SK-N-SH treated with all-trans-retinoic acid at 6 μM for 48 hours (cell line): ENCODE measurements around the gene CADM1.

Source experiments
- ATAC-seq: fragments of 200-7000 bp; cut with Tn5 transposase; 3 replicates; pipeline ENCODE4 v1.9.1; 2020; ENCODE audit warnings: mild to moderate bottlenecking, moderate library complexity
- ARNTL ChIP-seq: fragments of 450-650 bp; formaldehyde crosslinking; IDR thresholded peaks from 2 replicates; pipeline ENCODE4 v1.5.0; 2020; ENCODE audit warnings: low read depth, mild to moderate bottlenecking, moderate library complexity, borderline replicate concordance
- BACH2 ChIP-seq: fragments of 250-450 bp; sonication (Bioruptor Pico); IDR thresholded peaks from 2 replicates; pipeline ENCODE4 v1.9.0; 2021; ENCODE audit warnings: mild to moderate bottlenecking, borderline replicate concordance
- CSDC2 ChIP-seq: fragments of 250-450 bp; sonication (Bioruptor Pico); IDR thresholded peaks from 2 replicates; pipeline ENCODE4 v1.5.0; 2020; ENCODE audit warnings: mild to moderate bottlenecking, moderate library complexity
- ESRRG ChIP-seq: fragments of 250-450 bp; sonication (Bioruptor Pico); IDR thresholded peaks from 2 replicates; pipeline ENCODE4 v1.6.1; 2021; ENCODE audit warnings: mild to moderate bottlenecking
- GLIS3 ChIP-seq: fragments of 250-450 bp; sonication (Bioruptor Pico); IDR thresholded peaks from 2 replicates; pipeline ENCODE4 v1.5.0; 2020; ENCODE audit warnings: mild to moderate bottlenecking, moderate library complexity
- ISL1 ChIP-seq: fragments of 250-450 bp; sonication (Bioruptor Pico); IDR thresholded peaks from 2 replicates; pipeline ENCODE4 v2.1.2; 2022; ENCODE audit warnings: mild to moderate bottlenecking, moderate library complexity
- OSR1 ChIP-seq: fragments of 250-450 bp; sonication (Bioruptor Pico); IDR thresholded peaks from 2 replicates; pipeline ENCODE4 v1.8.0; 2022; ENCODE audit warnings: moderate library complexity, mild to moderate bottlenecking, inconsistent platforms
- PPARA ChIP-seq: fragments of 250-450 bp; sonication (Bioruptor Pico); IDR thresholded peaks from 2 replicates; pipeline ENCODE4 v1.5.0; 2020; ENCODE audit warnings: mild to moderate bottlenecking, borderline replicate concordance
- RARB ChIP-seq: fragments of 250-450 bp; sonication (Bioruptor Pico); IDR thresholded peaks from 2 replicates; pipeline ENCODE4 v1.8.0; 2021; ENCODE audit warnings: mild to moderate bottlenecking, moderate library complexity
- SNAI2 ChIP-seq: fragments of 250-450 bp; sonication (Bioruptor Pico); IDR thresholded peaks from 2 replicates; pipeline ENCODE4 v1.5.0; 2020; ENCODE audit warnings: mild to moderate bottlenecking, moderate library complexity
- TCF4 ChIP-seq: fragments of 250-450 bp; sonication (Bioruptor Pico); IDR thresholded peaks from 2 replicates; pipeline ENCODE4 v1.8.0; 2021; ENCODE audit warnings: mild to moderate bottlenecking, moderate library complexity, borderline replicate concordance
- TOX ChIP-seq: fragments of 250-450 bp; sonication (Bioruptor Pico); IDR thresholded peaks from 2 replicates; pipeline ENCODE4 v1.8.0; 2021; ENCODE audit warnings: mild to moderate bottlenecking, moderate library complexity, borderline replicate concordance
- ZC3H10 ChIP-seq: fragments of 250-450 bp; sonication (Bioruptor Pico); IDR thresholded peaks from 2 replicates; pipeline ENCODE4 v1.5.1; 2021; ENCODE audit warnings: mild to moderate bottlenecking, moderate library complexity
- ZFP3 ChIP-seq: fragments of 250-450 bp; sonication (Bioruptor Pico); IDR thresholded peaks from 2 replicates; pipeline ENCODE4 v1.5.0; 2020; ENCODE audit warnings: mild to moderate bottlenecking, moderate library complexity
- ZFP30 ChIP-seq: fragments of 450-650 bp; formaldehyde crosslinking; IDR thresholded peaks from 2 replicates; pipeline ENCODE4 v1.5.0; 2022; ENCODE audit warnings: mild to moderate bottlenecking, moderate library complexity
- ZNF565 ChIP-seq: fragments of 450-650 bp; formaldehyde crosslinking; conservative IDR thresholded peaks from 2 replicates; pipeline ENCODE4 v1.5.0; 2020; ENCODE audit warnings: low read depth, mild to moderate bottlenecking, moderate library complexity
- ZNF70 ChIP-seq: fragments of 450-650 bp; formaldehyde crosslinking; IDR thresholded peaks from 2 replicates; pipeline ENCODE4 v1.5.0; 2020; ENCODE audit warnings: mild to moderate bottlenecking, moderate library complexity
- ZNF8 ChIP-seq: fragments of 450-650 bp; formaldehyde crosslinking; IDR thresholded peaks from 2 replicates; pipeline ENCODE4 v1.5.0; 2020; ENCODE audit warnings: mild to moderate bottlenecking, moderate library complexity
- TF ChIP-seq, protein P1 (sequence below): fragments of 250-450 bp; sonication (Bioruptor Pico); IDR thresholded peaks from 2 replicates; pipeline ENCODE4 v1.5.0; 2020; ENCODE audit warnings: mild to moderate bottlenecking, moderate library complexity
- TF ChIP-seq, protein P2 (sequence below): fragments of 250-450 bp; sonication (Bioruptor Pico); IDR thresholded peaks from 2 replicates; pipeline ENCODE4 v1.5.1; 2021; ENCODE audit warnings: mild to moderate bottlenecking, moderate library complexity
- TF ChIP-seq, protein P3 (sequence below): fragments of 250-450 bp; sonication (Bioruptor Pico); IDR thresholded peaks from 2 replicates; pipeline ENCODE4 v1.8.0; 2021; ENCODE audit warnings: low read depth, mild to moderate bottlenecking, moderate library complexity, borderline replicate concordance
- TF ChIP-seq, protein P4 (sequence below): fragments of 250-450 bp; sonication (Bioruptor Pico); IDR thresholded peaks from 2 replicates; pipeline ENCODE4 v1.5.1; 2020; ENCODE audit warnings: low read depth, mild to moderate bottlenecking, moderate library complexity

The CADM1 gene

DNA sequence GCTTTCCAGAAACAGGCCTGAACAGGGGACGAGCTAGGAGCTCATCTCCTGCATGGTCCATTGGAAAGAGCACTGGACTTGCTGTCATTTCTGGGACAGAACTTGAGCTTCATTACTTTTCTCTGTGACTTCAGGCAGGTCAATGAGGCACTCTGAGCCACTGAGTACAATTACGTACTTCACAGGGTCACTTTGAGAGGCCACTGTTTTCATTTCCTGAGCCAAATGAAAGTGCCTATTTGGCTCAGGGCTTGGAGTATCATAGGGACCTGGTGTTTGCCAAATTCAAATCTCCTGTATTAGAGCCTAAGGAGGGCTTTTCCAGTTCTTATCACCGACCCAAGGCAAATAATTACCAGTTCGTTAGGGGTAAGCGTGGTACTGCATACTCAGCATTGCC, 319.3 kb downstream of the CADM1 start:
- ATAC-seq: no peak

DNA sequence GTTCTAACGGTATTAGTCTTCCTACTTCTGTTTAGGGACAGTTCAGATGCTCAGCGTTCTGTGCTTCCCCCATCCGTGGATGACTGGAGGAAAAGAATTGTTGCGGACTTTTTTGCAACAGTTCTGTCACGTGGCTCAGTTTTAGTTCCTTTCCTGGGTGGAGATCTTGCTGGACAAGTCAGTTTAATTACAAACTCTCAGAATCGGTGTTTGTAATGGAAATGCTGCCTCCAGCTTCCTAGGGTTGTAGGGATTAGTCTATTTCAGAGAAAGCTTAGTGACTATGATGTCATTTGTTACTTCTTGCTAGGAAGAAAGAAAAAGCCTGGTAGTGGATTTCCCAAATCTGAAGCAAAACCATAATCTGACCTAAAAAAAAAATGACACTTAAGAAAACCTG, 320.4 kb downstream of the CADM1 start:
- TF ChIP-seq, protein P1, sequence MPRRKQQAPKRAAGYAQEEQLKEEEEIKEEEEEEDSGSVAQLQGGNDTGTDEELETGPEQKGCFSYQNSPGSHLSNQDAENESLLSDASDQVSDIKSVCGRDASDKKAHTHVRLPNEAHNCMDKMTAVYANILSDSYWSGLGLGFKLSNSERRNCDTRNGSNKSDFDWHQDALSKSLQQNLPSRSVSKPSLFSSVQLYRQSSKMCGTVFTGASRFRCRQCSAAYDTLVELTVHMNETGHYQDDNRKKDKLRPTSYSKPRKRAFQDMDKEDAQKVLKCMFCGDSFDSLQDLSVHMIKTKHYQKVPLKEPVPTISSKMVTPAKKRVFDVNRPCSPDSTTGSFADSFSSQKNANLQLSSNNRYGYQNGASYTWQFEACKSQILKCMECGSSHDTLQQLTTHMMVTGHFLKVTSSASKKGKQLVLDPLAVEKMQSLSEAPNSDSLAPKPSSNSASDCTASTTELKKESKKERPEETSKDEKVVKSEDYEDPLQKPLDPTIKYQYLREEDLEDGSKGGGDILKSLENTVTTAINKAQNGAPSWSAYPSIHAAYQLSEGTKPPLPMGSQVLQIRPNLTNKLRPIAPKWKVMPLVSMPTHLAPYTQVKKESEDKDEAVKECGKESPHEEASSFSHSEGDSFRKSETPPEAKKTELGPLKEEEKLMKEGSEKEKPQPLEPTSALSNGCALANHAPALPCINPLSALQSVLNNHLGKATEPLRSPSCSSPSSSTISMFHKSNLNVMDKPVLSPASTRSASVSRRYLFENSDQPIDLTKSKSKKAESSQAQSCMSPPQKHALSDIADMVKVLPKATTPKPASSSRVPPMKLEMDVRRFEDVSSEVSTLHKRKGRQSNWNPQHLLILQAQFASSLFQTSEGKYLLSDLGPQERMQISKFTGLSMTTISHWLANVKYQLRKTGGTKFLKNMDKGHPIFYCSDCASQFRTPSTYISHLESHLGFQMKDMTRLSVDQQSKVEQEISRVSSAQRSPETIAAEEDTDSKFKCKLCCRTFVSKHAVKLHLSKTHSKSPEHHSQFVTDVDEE (CRISPR knock-in tag): no peak
- TF ChIP-seq ZFP3 (CRISPR knock-in tag) (no peak), OSR1 (CRISPR knock-in tag) (no peak), SNAI2 (CRISPR knock-in tag) (no peak), CSDC2 (CRISPR knock-in tag) (no peak)
- TF ChIP-seq, protein P2, sequence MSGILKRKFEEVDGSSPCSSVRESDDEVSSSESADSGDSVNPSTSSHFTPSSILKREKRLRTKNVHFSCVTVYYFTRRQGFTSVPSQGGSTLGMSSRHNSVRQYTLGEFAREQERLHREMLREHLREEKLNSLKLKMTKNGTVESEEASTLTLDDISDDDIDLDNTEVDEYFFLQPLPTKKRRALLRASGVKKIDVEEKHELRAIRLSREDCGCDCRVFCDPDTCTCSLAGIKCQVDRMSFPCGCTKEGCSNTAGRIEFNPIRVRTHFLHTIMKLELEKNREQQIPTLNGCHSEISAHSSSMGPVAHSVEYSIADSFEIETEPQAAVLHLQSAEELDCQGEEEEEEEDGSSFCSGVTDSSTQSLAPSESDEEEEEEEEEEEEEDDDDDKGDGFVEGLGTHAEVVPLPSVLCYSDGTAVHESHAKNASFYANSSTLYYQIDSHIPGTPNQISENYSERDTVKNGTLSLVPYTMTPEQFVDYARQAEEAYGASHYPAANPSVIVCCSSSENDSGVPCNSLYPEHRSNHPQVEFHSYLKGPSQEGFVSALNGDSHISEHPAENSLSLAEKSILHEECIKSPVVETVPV (CRISPR knock-in tag): no peak
- TF ChIP-seq, all 23 proteins: peak for 0
- no peak for ATAC-seq

More for the DNA sequence above, 319.3 kb downstream of the CADM1 start:
- TF ChIP-seq ZNF8 (no peak), ZFP3 (CRISPR knock-in tag) (no peak), GLIS3 (CRISPR knock-in tag) (no peak), ZFP30 (CRISPR knock-in tag) (no peak), BACH2 (CRISPR knock-in tag) (no peak), ZNF565 (CRISPR knock-in tag) (no peak), ZNF70 (CRISPR knock-in tag) (no peak), OSR1 (CRISPR knock-in tag) (no peak), ESRRG (CRISPR knock-in tag) (no peak), ZC3H10 (CRISPR knock-in tag) (no peak), ARNTL (CRISPR knock-in tag) (no peak), ISL1 (CRISPR knock-in tag) (no peak), RARB (CRISPR knock-in tag) (no peak), TOX (CRISPR knock-in tag) (no peak), CSDC2 (CRISPR knock-in tag) (no peak), TCF4 (CRISPR knock-in tag) (no peak), PPARA (CRISPR knock-in tag) (no peak)
- TF ChIP-seq, protein P3, sequence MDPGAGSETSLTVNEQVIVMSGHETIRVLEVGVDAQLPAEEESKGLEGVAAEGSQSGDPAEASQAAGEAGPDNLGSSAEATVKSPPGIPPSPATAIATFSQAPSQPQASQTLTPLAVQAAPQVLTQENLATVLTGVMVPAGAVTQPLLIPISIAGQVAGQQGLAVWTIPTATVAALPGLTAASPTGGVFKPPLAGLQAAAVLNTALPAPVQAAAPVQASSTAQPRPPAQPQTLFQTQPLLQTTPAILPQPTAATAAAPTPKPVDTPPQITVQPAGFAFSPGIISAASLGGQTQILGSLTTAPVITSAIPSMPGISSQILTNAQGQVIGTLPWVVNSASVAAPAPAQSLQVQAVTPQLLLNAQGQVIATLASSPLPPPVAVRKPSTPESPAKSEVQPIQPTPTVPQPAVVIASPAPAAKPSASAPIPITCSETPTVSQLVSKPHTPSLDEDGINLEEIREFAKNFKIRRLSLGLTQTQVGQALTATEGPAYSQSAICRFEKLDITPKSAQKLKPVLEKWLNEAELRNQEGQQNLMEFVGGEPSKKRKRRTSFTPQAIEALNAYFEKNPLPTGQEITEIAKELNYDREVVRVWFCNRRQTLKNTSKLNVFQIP (CRISPR knock-in tag): no peak
- TF ChIP-seq, protein P4, sequence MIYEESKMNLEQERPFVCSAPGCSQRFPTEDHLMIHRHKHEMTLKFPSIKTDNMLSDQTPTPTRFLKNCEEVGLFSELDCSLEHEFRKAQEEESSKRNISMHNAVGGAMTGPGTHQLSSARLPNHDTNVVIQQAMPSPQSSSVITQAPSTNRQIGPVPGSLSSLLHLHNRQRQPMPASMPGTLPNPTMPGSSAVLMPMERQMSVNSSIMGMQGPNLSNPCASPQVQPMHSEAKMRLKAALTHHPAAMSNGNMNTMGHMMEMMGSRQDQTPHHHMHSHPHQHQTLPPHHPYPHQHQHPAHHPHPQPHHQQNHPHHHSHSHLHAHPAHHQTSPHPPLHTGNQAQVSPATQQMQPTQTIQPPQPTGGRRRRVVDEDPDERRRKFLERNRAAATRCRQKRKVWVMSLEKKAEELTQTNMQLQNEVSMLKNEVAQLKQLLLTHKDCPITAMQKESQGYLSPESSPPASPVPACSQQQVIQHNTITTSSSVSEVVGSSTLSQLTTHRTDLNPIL (CRISPR knock-in tag): no peak

DNA sequence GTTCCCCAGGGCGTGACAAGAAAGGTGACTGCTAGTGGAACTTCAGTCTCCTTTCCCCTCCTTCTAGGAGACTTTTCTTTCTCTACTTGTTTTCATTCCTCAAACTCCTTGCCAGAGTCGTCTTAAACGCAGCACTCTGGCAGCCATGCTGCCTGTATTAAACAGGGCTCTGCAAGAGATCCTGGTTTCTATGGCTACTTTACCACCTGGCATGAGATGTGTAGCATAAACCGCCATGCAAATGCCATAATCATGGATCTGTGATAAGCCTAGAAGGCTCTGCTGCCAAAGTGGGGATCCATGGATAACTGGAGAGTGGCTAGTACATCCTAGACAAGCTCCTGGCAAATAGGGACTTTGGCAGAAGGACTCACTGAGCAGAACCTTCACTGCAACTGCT, 321.1 kb downstream of the CADM1 start:
- TF ChIP-seq ZC3H10 (CRISPR knock-in tag) (no peak), ZFP3 (CRISPR knock-in tag) (no peak), ZFP30 (CRISPR knock-in tag) (no peak), RARB (CRISPR knock-in tag) (no peak), ESRRG (CRISPR knock-in tag) (no peak), GLIS3 (CRISPR knock-in tag) (no peak)
- TF ChIP-seq, protein P3 (CRISPR knock-in tag): no peak
- ATAC-seq: no peak
